HG03432 (cell line): ENCODE data around the gene FDXACB1.
A peak's percentile ranks its signal among the peaks of the same experiment; 100 is the strongest.
"Not testable (repeated sequence)": the region's sequence is repeated elsewhere in the genome, so short reads cannot be mapped to it uniquely, and the experiment has no call there.

Experiments
- ATAC-seq: cut with Tn5 transposase; IDR thresholded peaks from one replicate; pipeline ENCODE4 v1.9.1; 2021; ENCODE audit warnings: mild to moderate bottlenecking, moderate library complexity; ENCODE audit not compliant: unreplicated experiment

The FDXACB1 gene

GRCh38 chr11:111909378-111909777, 30.4 kb upstream of the FDXACB1 start:
- no peak for ATAC-seq

GRCh38 chr11:111908639-111909305, 29.8 kb upstream of the FDXACB1 start:
- no peak for ATAC-seq

GRCh38 chr11:111906680-111907079, 27.7 kb upstream of the FDXACB1 start:
- ATAC-seq = no peak

GRCh38 chr11:111905411-111905810, 26.4 kb upstream of the FDXACB1 start:
- no peak for ATAC-seq

- ATAC-seq = no peak
Observed at GRCh38 chr11:111886844-111887243, 7.9 kb upstream of the FDXACB1 start.

- no peak for ATAC-seq
Observed at GRCh38 chr11:111886032-111886431, 7.1 kb upstream of the FDXACB1 start.

- ATAC-seq = not testable (repeated sequence)
Observed at GRCh38 chr11:111885053-111885452, 6.1 kb upstream of the FDXACB1 start.

GRCh38 chr11:111882202-111882601, 3.2 kb upstream of the FDXACB1 start:
- no peak for ATAC-seq

GRCh38 chr11:111879637-111879960, 634 bp upstream of the FDXACB1 start:
- ATAC-seq = no peak

- ATAC-seq = peak; percentile 13
Observed at GRCh38 chr11:111878385-111878848, 548 bp downstream of the FDXACB1 start.

GRCh38 chr11:111871693-111872161, 7.2 kb downstream of the FDXACB1 start:
- ATAC-seq = no peak

GRCh38 chr11:111870886-111871692, 7.9 kb downstream of the FDXACB1 start, which contains the start of gene ALG9:
TSS of gene ALG9 (minus strand) at chr11:111871581. CDS start at chr11:111871482, 99 bp downstream.
- peak; percentile 97 for ATAC-seq

- no peak for ATAC-seq
Observed at GRCh38 chr11:111870522-111870885, 8.5 kb downstream of the FDXACB1 start.

- no peak for ATAC-seq
Observed at GRCh38 chr11:111870113-111870512, 8.9 kb downstream of the FDXACB1 start.

- no peak for ATAC-seq
Observed at GRCh38 chr11:111860257-111860656, 18.7 kb downstream of the FDXACB1 start.

GRCh38 chr11:111855506-111855905, 23.5 kb downstream of the FDXACB1 start:
- ATAC-seq = no peak

- ATAC-seq = no peak
Observed at GRCh38 chr11:111852103-111852502, 26.9 kb downstream of the FDXACB1 start.

GRCh38 chr11:111851636-111852035, 27.3 kb downstream of the FDXACB1 start:
- ATAC-seq = no peak

- ATAC-seq = no peak
Observed at GRCh38 chr11:111851067-111851466, 27.9 kb downstream of the FDXACB1 start.

GRCh38 chr11:111849631-111850030, 29.3 kb downstream of the FDXACB1 start:
- no peak for ATAC-seq

- ATAC-seq = no peak
Observed at GRCh38 chr11:111846636-111847035, 32.3 kb downstream of the FDXACB1 start.

GRCh38 chr11:111846063-111846462, 32.9 kb downstream of the FDXACB1 start:
- ATAC-seq = no peak
